Endothelial cell of umbilical vein (primary cell): ENCODE data around the gene AK8.

Experiments used
- CTCF ChIP-seq, 2 donors: IDR thresholded peaks; 1 replicate in 1 of 2; 2 replicates in 1 of 2; pipeline ENCODE4 v1.5.1; 2011; ENCODE audit warnings: low read length in 2 of 2, mild to moderate bottlenecking in 2 of 2, moderate library complexity in 2 of 2, control low read depth in 1 of 2, inconsistent platforms in 1 of 2, low read depth in 1 of 2; ENCODE audit not compliant: insufficient read depth in 1 of 2; ENCODE audit errors: extremely low read depth in 1 of 2
- EZH2 ChIP-seq: IDR thresholded peaks from 2 replicates; pipeline ENCODE4 v1.6.1; 2012; ENCODE audit warnings: borderline replicate concordance, low read depth, mild to moderate bottlenecking, moderate library complexity, low read length, inconsistent platforms; ENCODE audit not compliant: severe bottlenecking
- FOS ChIP-seq: IDR thresholded peaks from 2 replicates; pipeline ENCODE4 v1.6.1; 2011; ENCODE audit warnings: mild to moderate bottlenecking, low read length, moderate library complexity, borderline replicate concordance; ENCODE audit not compliant: insufficient read depth
- GATA2 ChIP-seq: IDR thresholded peaks from 2 replicates; pipeline ENCODE4 v1.7.0; 2011; ENCODE audit warnings: low read depth, mild to moderate bottlenecking, moderate library complexity, mixed read lengths, low read length; ENCODE audit not compliant: insufficient read length, insufficient read depth
- JUN ChIP-seq: IDR thresholded peaks from 2 replicates; pipeline ENCODE4 v1.6.1; 2011; ENCODE audit warnings: borderline replicate concordance, low read depth; ENCODE audit not compliant: insufficient read length, insufficient read depth
- MAX ChIP-seq: IDR thresholded peaks from 2 replicates; pipeline ENCODE4 v1.6.1; 2011; ENCODE audit not compliant: insufficient read depth, insufficient read length
- MYC ChIP-seq: IDR thresholded peaks from one replicate; pipeline ENCODE4 v1.6.1; 2011; ENCODE audit warnings: mild to moderate bottlenecking, low read depth, low read length
- POLR2A ChIP-seq: IDR thresholded peaks from 2 replicates; pipeline ENCODE4 v1.6.1; 2012; ENCODE audit warnings: low read depth, mild to moderate bottlenecking, control low read depth, low read length
- POLR2AphosphoS5 ChIP-seq: IDR thresholded peaks from 2 replicates; pipeline ENCODE4 v1.6.1; 2012; ENCODE audit warnings: low read depth, mild to moderate bottlenecking, control low read depth, low read length, moderate library complexity; ENCODE audit not compliant: insufficient read depth

GRCh38 chr9:132864277-132864676, 13.8 kb downstream of the AK8 start:
- TF ChIP-seq POLR2AphosphoS5 = no peak
- no peak for TF ChIP-seq CTCF (IDR thresholded peaks at IDR 0.05; ENCODE audit: extremely low read depth in 1 of 2, insufficient read depth in 1 of 2, low read depth in 1 of 2, low read length in 2 of 2)
- TF ChIP-seq POLR2A = no peak
- TF ChIP-seq EZH2 = no peak
- TF ChIP-seq FOS = no peak
- no peak for TF ChIP-seq MYC
- TF ChIP-seq MAX = no peak
- TF ChIP-seq JUN = no peak
- TF ChIP-seq GATA2 = no peak
